Endothelial cell of umbilical vein (primary cell): ENCODE measurements around the gene CCNJL.

Experiments
- EZH2 ChIP-seq: IDR thresholded peaks from 2 replicates; pipeline ENCODE4 v1.6.1; 2012; ENCODE audit warnings: borderline replicate concordance, low read depth, mild to moderate bottlenecking, moderate library complexity, low read length, inconsistent platforms; ENCODE audit not compliant: severe bottlenecking
- GATA2 ChIP-seq: IDR thresholded peaks from 2 replicates; pipeline ENCODE4 v1.7.0; 2011; ENCODE audit warnings: low read depth, mild to moderate bottlenecking, moderate library complexity, mixed read lengths, low read length; ENCODE audit not compliant: insufficient read length, insufficient read depth
- JUN ChIP-seq: IDR thresholded peaks from 2 replicates; pipeline ENCODE4 v1.6.1; 2011; ENCODE audit warnings: borderline replicate concordance, low read depth; ENCODE audit not compliant: insufficient read length, insufficient read depth
- MYC ChIP-seq: IDR thresholded peaks from one replicate; pipeline ENCODE4 v1.6.1; 2011; ENCODE audit warnings: mild to moderate bottlenecking, low read depth, low read length
- POLR2A ChIP-seq: IDR thresholded peaks from 2 replicates; pipeline ENCODE4 v1.6.1; 2012; ENCODE audit warnings: low read depth, mild to moderate bottlenecking, control low read depth, low read length
- POLR2AphosphoS5 ChIP-seq: IDR thresholded peaks from 2 replicates; pipeline ENCODE4 v1.6.1; 2012; ENCODE audit warnings: low read depth, mild to moderate bottlenecking, control low read depth, low read length, moderate library complexity; ENCODE audit not compliant: insufficient read depth
- TF ChIP-seq, protein P1 (sequence below): IDR thresholded peaks from 2 replicates; pipeline ENCODE4 v1.6.1; 2011; ENCODE audit not compliant: insufficient read depth, insufficient read length
- TF ChIP-seq, protein P2 (sequence below), 2 donors: IDR thresholded peaks; 1 replicate in 1 of 2; 2 replicates in 1 of 2; pipeline ENCODE4 v1.5.1; 2011; ENCODE audit warnings: low read length in 2 of 2, mild to moderate bottlenecking in 2 of 2, moderate library complexity in 2 of 2, control low read depth in 1 of 2, inconsistent platforms in 1 of 2, low read depth in 1 of 2; ENCODE audit not compliant: insufficient read depth in 1 of 2; ENCODE audit errors: extremely low read depth in 1 of 2

DNA sequence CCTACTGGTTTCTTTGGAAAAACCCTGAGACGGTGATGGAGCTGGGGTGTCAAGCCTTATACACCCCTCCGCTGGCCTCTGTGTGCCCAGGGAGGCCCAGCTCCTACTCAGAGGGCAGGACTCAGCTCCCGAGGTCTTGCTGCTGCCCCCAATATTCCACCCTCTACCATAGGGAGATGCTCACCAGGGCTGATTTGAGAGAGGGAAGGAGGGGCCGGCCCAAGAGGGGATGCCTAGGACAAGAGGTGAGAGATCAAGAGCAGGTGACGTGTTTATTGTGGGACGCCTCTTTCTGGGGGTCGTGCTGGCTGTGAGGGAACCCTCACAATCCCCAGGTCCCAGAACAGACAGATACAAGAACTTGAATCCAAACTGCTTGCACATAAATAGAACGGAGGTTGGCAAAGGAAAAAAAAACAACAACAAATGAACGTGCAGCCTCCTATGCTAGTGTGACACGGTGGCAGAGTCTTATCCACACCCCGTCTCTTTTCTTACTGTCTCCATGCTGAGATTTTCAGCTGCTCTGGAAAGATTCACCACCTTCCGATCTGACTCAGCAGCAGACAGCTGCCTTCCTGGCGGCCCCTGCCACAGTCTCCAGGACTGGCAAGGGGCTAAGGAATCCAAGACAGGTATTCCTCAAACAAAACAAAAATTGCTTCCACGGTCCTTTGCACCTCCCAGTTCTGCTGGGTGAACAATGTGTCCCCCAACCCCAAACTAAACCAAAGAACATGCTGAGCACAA, 60.8 kb downstream of the CCNJL start:
- TF ChIP-seq POLR2AphosphoS5 (no peak), POLR2A (no peak), MYC (no peak), EZH2 (no peak), GATA2 (no peak), JUN (no peak)
- TF ChIP-seq, protein P1, sequence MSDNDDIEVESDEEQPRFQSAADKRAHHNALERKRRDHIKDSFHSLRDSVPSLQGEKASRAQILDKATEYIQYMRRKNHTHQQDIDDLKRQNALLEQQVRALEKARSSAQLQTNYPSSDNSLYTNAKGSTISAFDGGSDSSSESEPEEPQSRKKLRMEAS = no peak
- TF ChIP-seq, protein P2, sequence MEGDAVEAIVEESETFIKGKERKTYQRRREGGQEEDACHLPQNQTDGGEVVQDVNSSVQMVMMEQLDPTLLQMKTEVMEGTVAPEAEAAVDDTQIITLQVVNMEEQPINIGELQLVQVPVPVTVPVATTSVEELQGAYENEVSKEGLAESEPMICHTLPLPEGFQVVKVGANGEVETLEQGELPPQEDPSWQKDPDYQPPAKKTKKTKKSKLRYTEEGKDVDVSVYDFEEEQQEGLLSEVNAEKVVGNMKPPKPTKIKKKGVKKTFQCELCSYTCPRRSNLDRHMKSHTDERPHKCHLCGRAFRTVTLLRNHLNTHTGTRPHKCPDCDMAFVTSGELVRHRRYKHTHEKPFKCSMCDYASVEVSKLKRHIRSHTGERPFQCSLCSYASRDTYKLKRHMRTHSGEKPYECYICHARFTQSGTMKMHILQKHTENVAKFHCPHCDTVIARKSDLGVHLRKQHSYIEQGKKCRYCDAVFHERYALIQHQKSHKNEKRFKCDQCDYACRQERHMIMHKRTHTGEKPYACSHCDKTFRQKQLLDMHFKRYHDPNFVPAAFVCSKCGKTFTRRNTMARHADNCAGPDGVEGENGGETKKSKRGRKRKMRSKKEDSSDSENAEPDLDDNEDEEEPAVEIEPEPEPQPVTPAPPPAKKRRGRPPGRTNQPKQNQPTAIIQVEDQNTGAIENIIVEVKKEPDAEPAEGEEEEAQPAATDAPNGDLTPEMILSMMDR (IDR thresholded peaks at IDR 0.05; ENCODE audit: extremely low read depth in 1 of 2, insufficient read depth in 1 of 2, low read depth in 1 of 2, low read length in 2 of 2) = no peak
